Ovary (tissue), 9 donors: Measurements from ENCODE around the gene SLC12A8. TPM values are rescaled to one million over a fixed set of nuclear protein-coding genes. Genes with fewer than 3 reads are reported as not detected.

ENCODE experiments used
- DNase-seq, 5 donors: peaks; one replicate each; pipeline ENCODE4 v3.0.0-alpha.2; 2019 to 2020
- H3K27ac ChIP-seq, 2 donors: fragments of 200-600 bp; one replicate each; pipeline versions ENCODE4 v1.5.1 to v1.8.0; 2019 to 2022
- H3K27me3 ChIP-seq: fragments of 200-600 bp; one replicate; pipeline ENCODE4 v1.8.0; 2022
- H3K36me3 ChIP-seq: fragments of 200-600 bp; sonication (generic); one replicate; pipeline ENCODE4 v1.5.1; 2019
- H3K4me1 ChIP-seq: one replicate; pipeline ENCODE4 v1.8.1; 2013; ENCODE audit warnings: mild to moderate bottlenecking, moderate library complexity; ENCODE audit not compliant: insufficient read depth
- H3K4me3 ChIP-seq: fragments of 200-600 bp; sonication (generic); one replicate; pipeline ENCODE4 v1.5.1; 2017
- H3K9me3 ChIP-seq, 2 donors: fragments of 200-600 bp in 1 of 2; sonication (generic) in 1 of 2; one replicate each; pipeline versions ENCODE4 v1.5.1 to v1.8.1; 2013 to 2019; ENCODE audit warnings: mild to moderate bottlenecking in 1 of 2, moderate library complexity in 1 of 2
- EP300 ChIP-seq: sonication (generic); formaldehyde crosslinking; IDR thresholded peaks from one replicate; pipeline ENCODE4 v1.6.1; 2017; ENCODE audit warnings: antibody characterized with exemption
- POLR2A ChIP-seq: fragments of 450-650 bp; IDR thresholded peaks from one replicate; pipeline ENCODE4 v1.6.1; 2017; ENCODE audit warnings: antibody characterized with exemption, mild to moderate bottlenecking, moderate library complexity
- WGBS, 3 donors: extraction: QIAGEN DNeasy Blood & Tissue Kit in 1 of 3; methylation state at CpG; one replicate each; pipeline versions ENCODE4 v1.1.5 to v1.1.7; 2013 to 2017; 5-methylcytosine and 5-hydroxymethylcytosine counted together
- intact Hi-C, 4 donors: fragments of 100-400 bp; cut with DNase I; formaldehyde crosslinking; loops; one replicate each; pipeline versions ENCODE4 v1.11.0 to v1.15.1; 2022 to 2023
- polyA plus RNA-seq, 2 donors: library from polyadenylated mRNA; stranded (reverse); fragments of 200-250 nt in 1 of 2; fragments of 350-450 nt in 1 of 2; fragmentation: Illumina TruSeq in 1 of 2; extraction: RNeasy Lipid Tissue Mini Kit (QIAGEN cat#74804) in 1 of 2; gene quantifications; one replicate each; pipeline ENCODE4 v1.2.3, GENCODE V29; 2013 to 2014
- total RNA-seq, 7 donors: library from RNA; depleted of rRNA in 2 of 7; stranded (reverse); fragments of >200 nt in 2 of 7; fragmentation: NEBNext Ultra II Directional in 3 of 7; extraction: Animal tissue kit (Norgen Biotek cat#: 25700) in 3 of 7; gene quantifications; one replicate each; pipeline versions ENCODE4 v1.1.0 to v1.2.4, GENCODE V29; 2016 to 2023
- TF ChIP-seq, protein P1 (sequence below), 3 donors: fragments of 450-650 bp in 2 of 3; fragments of 200-600 bp in 1 of 3; IDR thresholded peaks; one replicate each; pipeline versions ENCODE4 v1.5.1 to v1.8.0; 2016 to 2022; ENCODE audit warnings: antibody characterized with exemption in 3 of 3, mild to moderate bottlenecking in 1 of 3
- donor health status: DM: no; HTN: no; CAD: no; lungs with moderate emphysema.
- donor health status: DM: no; HTN: no; CAD: no.
- donor health status: Bipolar disorder and iron deficiency.
- donor health status: DM: yes; HTN: yes; CAD: no.
- donor health status: DM: no; HTN: no; CAD: no.
- donor health status: DM: yes; HTN: yes; CAD: no.

Gene SLC12A8
- total and polyA plus RNA-seq, 9 donors, result 0.28 to 11.5 (median 1.5) TPM

DNA sequence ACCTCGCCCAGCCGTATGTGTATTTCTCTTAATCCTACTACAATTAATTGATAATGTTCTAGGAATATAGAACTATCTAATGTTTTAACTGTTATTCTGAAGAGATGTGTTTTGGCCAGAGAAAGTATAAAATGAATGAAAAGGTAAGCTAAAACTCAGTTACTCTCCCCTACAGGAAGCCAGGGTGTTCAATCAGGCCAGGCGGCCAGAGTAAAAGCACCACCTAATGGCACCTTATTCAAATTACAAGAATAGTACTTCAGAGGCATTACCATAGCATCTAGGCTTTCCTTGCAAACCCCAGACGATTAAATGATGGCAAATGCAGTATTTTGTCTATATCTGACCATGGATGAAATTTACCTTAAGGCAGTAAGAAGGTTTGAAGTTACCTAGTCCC lies 10.4 kb downstream of the SLC12A8 start:
- no peak overlapping the region for H3K27ac ChIP-seq
- no peak for DNase-seq
- H3K27me3 ChIP-seq, result no peaks in the 10 kb centered on the region
- TF ChIP-seq, protein P1, sequence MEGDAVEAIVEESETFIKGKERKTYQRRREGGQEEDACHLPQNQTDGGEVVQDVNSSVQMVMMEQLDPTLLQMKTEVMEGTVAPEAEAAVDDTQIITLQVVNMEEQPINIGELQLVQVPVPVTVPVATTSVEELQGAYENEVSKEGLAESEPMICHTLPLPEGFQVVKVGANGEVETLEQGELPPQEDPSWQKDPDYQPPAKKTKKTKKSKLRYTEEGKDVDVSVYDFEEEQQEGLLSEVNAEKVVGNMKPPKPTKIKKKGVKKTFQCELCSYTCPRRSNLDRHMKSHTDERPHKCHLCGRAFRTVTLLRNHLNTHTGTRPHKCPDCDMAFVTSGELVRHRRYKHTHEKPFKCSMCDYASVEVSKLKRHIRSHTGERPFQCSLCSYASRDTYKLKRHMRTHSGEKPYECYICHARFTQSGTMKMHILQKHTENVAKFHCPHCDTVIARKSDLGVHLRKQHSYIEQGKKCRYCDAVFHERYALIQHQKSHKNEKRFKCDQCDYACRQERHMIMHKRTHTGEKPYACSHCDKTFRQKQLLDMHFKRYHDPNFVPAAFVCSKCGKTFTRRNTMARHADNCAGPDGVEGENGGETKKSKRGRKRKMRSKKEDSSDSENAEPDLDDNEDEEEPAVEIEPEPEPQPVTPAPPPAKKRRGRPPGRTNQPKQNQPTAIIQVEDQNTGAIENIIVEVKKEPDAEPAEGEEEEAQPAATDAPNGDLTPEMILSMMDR (IDR thresholded peaks at IDR 0.05), result no peak
- no peak for TF ChIP-seq EP300
- TF ChIP-seq POLR2A, result no peak
- WGBS, 3 donors, result 75 to 79% (median 78%) methylated on average over 4 of the region's 4 CpGs
- H3K9me3 ChIP-seq, result no peaks in the 10 kb centered on the region
- no peak overlapping the region for H3K4me3 ChIP-seq
- no peaks in the 10 kb centered on the region for H3K4me1 ChIP-seq
- no peaks in the 10 kb centered on the region for H3K36me3 ChIP-seq
- intact Hi-C loops, result no loop called here

DNA sequence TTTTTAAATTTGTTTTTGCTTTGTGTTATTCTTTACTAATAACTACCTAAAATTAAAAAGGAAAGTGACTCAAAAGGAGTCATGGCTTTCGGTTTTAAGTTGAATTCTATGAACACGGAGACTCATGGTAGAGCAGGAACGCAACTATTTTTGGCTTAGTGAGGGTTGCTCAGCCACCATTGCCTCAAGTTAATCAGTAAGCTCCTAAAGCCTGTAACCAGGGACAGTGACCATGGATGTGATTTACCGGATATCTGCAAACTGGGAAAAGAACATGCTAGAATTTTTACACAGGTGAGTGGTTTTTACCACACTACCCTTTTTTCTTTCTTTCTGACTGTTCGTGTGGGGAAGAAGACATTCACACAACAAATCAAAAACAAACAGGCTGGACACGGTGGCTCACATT lies 11.8 kb downstream of the SLC12A8 start:
- H3K36me3 ChIP-seq, result no peaks in the 10 kb centered on the region
- H3K9me3 ChIP-seq, result no peaks in the 10 kb centered on the region
- no peaks in the 10 kb centered on the region for H3K27me3 ChIP-seq
- TF ChIP-seq POLR2A (no peak), EP300 (no peak)
- TF ChIP-seq, protein P1 (IDR thresholded peaks at IDR 0.05), result no peak
- no peaks in the 10 kb centered on the region for H3K4me1 ChIP-seq
- H3K27ac ChIP-seq, result no peak overlapping the region
- no peak for DNase-seq
- no peak overlapping the region for H3K4me3 ChIP-seq
- intact Hi-C loops, result no loop called here
- WGBS, 3 donors, result 81 to 88% (median 83%) methylated on average over 6 of the region's 6 CpGs

DNA sequence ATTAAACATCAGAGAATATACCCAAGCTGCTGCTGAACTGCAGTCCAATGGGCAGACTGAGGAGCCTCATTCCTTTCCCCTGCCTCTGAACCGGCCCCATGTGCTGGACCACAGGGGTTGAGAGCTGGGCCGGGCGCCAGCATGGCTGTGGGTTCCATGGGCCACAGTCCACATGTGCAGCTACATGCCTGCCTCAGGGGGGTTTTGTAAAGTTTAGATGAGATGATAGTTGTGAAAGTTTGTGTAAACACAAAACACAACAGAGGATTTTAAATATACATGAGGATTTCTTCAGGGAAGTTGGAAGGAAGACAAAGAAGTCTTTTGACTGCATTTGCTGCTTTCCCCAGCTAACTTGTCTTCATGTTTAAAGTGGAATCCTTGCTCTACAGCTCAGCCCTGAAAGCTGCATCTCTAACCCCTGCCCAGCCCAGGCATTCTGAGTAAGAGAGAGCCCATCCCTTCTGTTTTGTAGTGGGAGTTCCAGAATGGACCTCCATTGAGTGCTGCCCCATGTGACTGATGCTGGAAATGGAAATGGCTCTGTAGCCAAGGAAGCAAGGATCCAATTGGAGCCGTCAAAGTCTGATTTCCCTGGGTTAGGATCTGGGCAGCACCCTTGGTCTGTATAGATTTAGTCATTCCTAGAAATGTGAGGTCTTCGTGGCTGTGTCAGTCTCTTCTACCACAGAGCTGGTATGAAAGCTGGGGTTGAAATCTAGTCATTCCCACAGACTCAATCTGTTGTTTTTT lies 17.5 kb downstream of the SLC12A8 start:
- H3K4me3 ChIP-seq, result no peak overlapping the region
- intact Hi-C loops, result no loop called here
- H3K36me3 ChIP-seq, result no peaks in the 10 kb centered on the region
- no peaks in the 10 kb centered on the region for H3K27me3 ChIP-seq
- H3K27ac ChIP-seq, result no peak overlapping the region
- H3K9me3 ChIP-seq, result no peaks in the 10 kb centered on the region
- TF ChIP-seq POLR2A, result no peak
- no peak for TF ChIP-seq EP300
- TF ChIP-seq, protein P1 (IDR thresholded peaks at IDR 0.05), result no peak
- 66 to 72% (median 69%) methylated on average over 5 of the region's 5 CpGs for WGBS, 3 donors
- no peaks in the 10 kb centered on the region for H3K4me1 ChIP-seq
- no peak for DNase-seq

DNA sequence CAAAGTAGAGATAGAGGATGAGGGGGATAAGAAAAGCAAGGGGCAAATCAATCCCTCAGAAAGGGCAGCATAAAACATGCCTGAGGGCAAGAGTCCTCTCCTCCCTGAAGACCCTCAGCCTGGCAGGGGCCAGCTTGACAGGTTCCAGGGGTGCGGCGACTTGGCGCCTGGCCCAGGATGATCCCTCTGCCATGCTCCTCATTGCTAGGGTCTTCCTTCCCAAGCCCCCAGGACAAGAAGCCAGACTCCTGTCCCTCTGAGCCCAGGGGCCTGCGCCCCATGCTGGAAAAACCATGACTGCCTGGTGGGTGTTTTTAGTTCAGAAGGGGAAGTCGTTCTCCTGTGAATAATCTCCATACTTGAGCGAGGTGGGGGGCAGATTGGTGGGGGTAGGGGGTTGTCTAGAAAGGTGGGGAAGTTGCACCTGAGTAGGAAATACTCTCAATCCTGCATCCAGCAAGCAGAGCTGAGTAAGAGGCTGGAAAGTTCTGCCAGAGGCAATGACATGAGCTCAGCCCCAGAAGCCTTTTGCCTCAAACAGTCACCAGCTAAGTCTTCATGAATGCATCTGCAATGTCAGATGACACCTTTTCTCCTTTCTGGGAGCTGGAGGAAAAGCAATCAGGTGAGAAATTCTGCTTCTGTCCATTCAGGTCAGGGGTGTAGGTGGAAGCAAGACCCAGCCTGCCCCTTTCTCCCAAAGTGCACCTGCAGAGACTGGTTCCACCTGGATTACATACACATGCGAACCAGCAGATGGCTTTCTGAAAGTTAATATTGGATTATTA lies 18.3 kb downstream of the SLC12A8 start:
- WGBS, 3 donors, result 91 to 92% (median 91%) methylated on average over 7 of the region's 7 CpGs
- no peaks in the 10 kb centered on the region for H3K4me1 ChIP-seq

More for the DNA sequence above, 18.3 kb downstream of the SLC12A8 start:
- DNase-seq, result no peak
- Histone ChIP-seq H3K36me3 (no peaks in the 10 kb centered on the region), H3K27me3 (no peaks in the 10 kb centered on the region), H3K27ac (no peak overlapping the region), H3K4me3 (no peak overlapping the region), H3K9me3 (no peaks in the 10 kb centered on the region)
- intact Hi-C loops, result no loop called here
- TF ChIP-seq POLR2A, result no peak
- TF ChIP-seq EP300, result no peak
- TF ChIP-seq, protein P1 (IDR thresholded peaks at IDR 0.05), result no peak
